ENCODE results near the gene INVS. TPM values are rescaled to one million over a fixed set of nuclear protein-coding genes. Genes with fewer than 3 reads are reported as not detected.

The INVS gene
- total and polyA plus RNA-seq, 2 donors (not counting 1 experiment from before 2014, with no cell fraction given): 13.9 to 37.0 TPM

- intact Hi-C loops (cut with micrococcal nuclease): no loop called here
- Histone ChIP-seq H3K79me2 (ENCODE audit: control insufficient read depth, insufficient read depth, low read length) (peaks cover 43% of the 10 kb centered on the region), H3K9ac (ENCODE audit: low read length) (no peak overlapping the region), H3K27me3 (replicated peaks in 1 of 4; ENCODE audit: control extremely low read depth in 1 of 4, control insufficient read depth in 3 of 4, insufficient read depth in 4 of 4, low read length in 3 of 4) (no peaks in the 10 kb centered on the region), H2AFZ (ENCODE audit: insufficient read depth, low read depth, low read length, poor library complexity, severe bottlenecking) (no peak overlapping the region), H3K4me2 (replicated peaks; ENCODE audit: low read depth, low read length, poor library complexity, severe bottlenecking) (no peak overlapping the region), H3K9me3 (ENCODE audit: control extremely low read depth in 1 of 3, control insufficient read depth in 2 of 3, insufficient read depth in 1 of 3, low read length in 2 of 3) (no peaks in the 10 kb centered on the region), H3K4me1 (ENCODE audit: control insufficient read depth in 2 of 2, insufficient read depth in 2 of 2, low read length in 2 of 2) (peaks cover 35 to 48% of the 10 kb centered on the region in 2 donors), H3K27ac (ENCODE audit: low read length in 2 of 2) (no peak overlapping the region), H3K4me3 (ENCODE audit: control extremely low read depth in 1 of 5, extremely low read depth in 1 of 5, insufficient read depth in 1 of 5, low read depth in 2 of 5, low read length in 4 of 5) (no peak overlapping the region), H3K36me3 (replicated peaks in 1 of 2; ENCODE audit: control extremely low read depth in 1 of 2, control insufficient read depth in 1 of 2, extremely low read depth in 1 of 2, insufficient read depth in 2 of 2, low read length in 1 of 2) (peaks cover 2 to 4% of the 10 kb centered on the region in 2 experiments), H4K20me1 (ENCODE audit: control insufficient read depth, insufficient read depth, low read length, poor library complexity, severe bottlenecking) (no peaks in the 10 kb centered on the region)
- WGBS (ENCODE audit: insufficient coverage): 100% methylated on average over 1 of the region's 2 CpGs
- DNase-seq (no peak), ATAC-seq (ENCODE audit: low read depth) (no peak)
- ChIA-PET CTCF (no interaction called here), POLR2A (no interaction called here)
- no peaks in the 10 kb centered on the region for H3K9me3 Mint-ChIP-seq (ENCODE audit: insufficient read depth)
- H3K4me1 Mint-ChIP-seq: peaks cover 56% of the 10 kb centered on the region
- H3K27ac Mint-ChIP-seq: no peak overlapping the region
- no peak overlapping the region for H3K4me3 Mint-ChIP-seq
- TF ChIP-seq, protein P1, sequence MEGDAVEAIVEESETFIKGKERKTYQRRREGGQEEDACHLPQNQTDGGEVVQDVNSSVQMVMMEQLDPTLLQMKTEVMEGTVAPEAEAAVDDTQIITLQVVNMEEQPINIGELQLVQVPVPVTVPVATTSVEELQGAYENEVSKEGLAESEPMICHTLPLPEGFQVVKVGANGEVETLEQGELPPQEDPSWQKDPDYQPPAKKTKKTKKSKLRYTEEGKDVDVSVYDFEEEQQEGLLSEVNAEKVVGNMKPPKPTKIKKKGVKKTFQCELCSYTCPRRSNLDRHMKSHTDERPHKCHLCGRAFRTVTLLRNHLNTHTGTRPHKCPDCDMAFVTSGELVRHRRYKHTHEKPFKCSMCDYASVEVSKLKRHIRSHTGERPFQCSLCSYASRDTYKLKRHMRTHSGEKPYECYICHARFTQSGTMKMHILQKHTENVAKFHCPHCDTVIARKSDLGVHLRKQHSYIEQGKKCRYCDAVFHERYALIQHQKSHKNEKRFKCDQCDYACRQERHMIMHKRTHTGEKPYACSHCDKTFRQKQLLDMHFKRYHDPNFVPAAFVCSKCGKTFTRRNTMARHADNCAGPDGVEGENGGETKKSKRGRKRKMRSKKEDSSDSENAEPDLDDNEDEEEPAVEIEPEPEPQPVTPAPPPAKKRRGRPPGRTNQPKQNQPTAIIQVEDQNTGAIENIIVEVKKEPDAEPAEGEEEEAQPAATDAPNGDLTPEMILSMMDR (IDR thresholded peaks at IDR 0.05): no peak
- no peak for TF ChIP-seq EZH2 (IDR thresholded peaks at IDR 0.05; ENCODE audit: borderline replicate concordance, insufficient read depth, low read depth, low read length, poor library complexity, severe bottlenecking)
- H3K27me3 Mint-ChIP-seq: no peaks in the 10 kb centered on the region
Measured at GRCh38 chr9:100056561-100056960, 42.5 kb upstream of the INVS start.

DNA sequence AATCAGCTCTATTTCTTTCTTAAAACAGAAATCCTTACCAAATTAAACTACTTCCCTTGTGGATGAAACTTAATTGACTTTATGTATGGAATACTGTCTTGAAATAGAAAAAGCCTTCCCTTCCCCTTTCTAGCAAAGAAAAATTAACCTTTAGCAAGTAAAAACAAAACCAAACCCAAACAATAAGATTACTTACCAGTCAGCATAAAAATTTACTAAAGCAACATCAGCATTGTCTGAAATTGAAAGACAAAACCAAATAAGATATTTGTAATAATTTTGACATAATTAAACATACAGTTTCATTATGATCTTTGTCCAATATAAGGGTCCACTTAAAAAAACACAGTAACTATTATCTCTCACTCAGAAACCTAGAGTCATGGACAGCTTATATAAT is 41.4 kb upstream of the INVS start:
- H4K20me1 ChIP-seq (ENCODE audit: control insufficient read depth, insufficient read depth, low read length, poor library complexity, severe bottlenecking): no peaks in the 10 kb centered on the region
- CTCF ChIA-PET: no interaction called here
- H3K4me3 ChIP-seq (ENCODE audit: control extremely low read depth in 1 of 5, extremely low read depth in 1 of 5, insufficient read depth in 1 of 5, low read depth in 2 of 5, low read length in 4 of 5): no peak overlapping the region
- TF ChIP-seq EZH2 (IDR thresholded peaks at IDR 0.05; ENCODE audit: borderline replicate concordance, insufficient read depth, low read depth, low read length, poor library complexity, severe bottlenecking): no peak
- TF ChIP-seq, protein P1 (IDR thresholded peaks at IDR 0.05): no peak
- peaks cover 30 to 39% of the 10 kb centered on the region in 2 donors for H3K4me1 ChIP-seq (ENCODE audit: control insufficient read depth in 2 of 2, insufficient read depth in 2 of 2, low read length in 2 of 2)
- Mint-ChIP-seq H3K27me3 (no peaks in the 10 kb centered on the region), H3K9me3 (ENCODE audit: insufficient read depth) (no peaks in the 10 kb centered on the region), H3K4me1 (peaks cover 51% of the 10 kb centered on the region), H3K4me3 (no peak overlapping the region), H3K27ac (no peak overlapping the region)
- no peaks in the 10 kb centered on the region for H3K9me3 ChIP-seq (ENCODE audit: control extremely low read depth in 1 of 3, control insufficient read depth in 2 of 3, insufficient read depth in 1 of 3, low read length in 2 of 3)
- ATAC-seq (ENCODE audit: low read depth) (no peak), DNase-seq (no peak)
- peaks cover 48% of the 10 kb centered on the region for H3K79me2 ChIP-seq (ENCODE audit: control insufficient read depth, insufficient read depth, low read length)
- peaks cover 0 to 2% of the 10 kb centered on the region in 2 experiments for H3K36me3 ChIP-seq (replicated peaks in 1 of 2; ENCODE audit: control extremely low read depth in 1 of 2, control insufficient read depth in 1 of 2, extremely low read depth in 1 of 2, insufficient read depth in 2 of 2, low read length in 1 of 2)
- no peaks in the 10 kb centered on the region for H3K27me3 ChIP-seq (replicated peaks in 1 of 4; ENCODE audit: control extremely low read depth in 1 of 4, control insufficient read depth in 3 of 4, insufficient read depth in 4 of 4, low read length in 3 of 4)
- intact Hi-C loops (cut with micrococcal nuclease): loop anchor here (2.0 kb wide), 2 partner anchors 27 to 41 kb away; partner anchors contain the start of genes ERP44 and INVS
- POLR2A ChIA-PET: interaction anchor here (0.6 kb wide), 1 partner anchor 385 kb away, joined by 4 read pairs; no protein-coding TSS in a partner anchor
- no peak overlapping the region for H2AFZ ChIP-seq (ENCODE audit: insufficient read depth, low read depth, low read length, poor library complexity, severe bottlenecking)
- peak overlapping the region; percentile 61 for H3K4me2 ChIP-seq (replicated peaks; ENCODE audit: low read depth, low read length, poor library complexity, severe bottlenecking)
- H3K9ac ChIP-seq (ENCODE audit: low read length): no peak overlapping the region
- H3K27ac ChIP-seq (ENCODE audit: low read length in 2 of 2): peak overlapping the region; percentile 58 to 61
